HG03025 (cell line): ENCODE measurements around the gene RSPH1.

Source experiments
- ATAC-seq: cut with Tn5 transposase; IDR thresholded peaks from one replicate; pipeline ENCODE4 v1.9.1; 2021; ENCODE audit warnings: mild to moderate bottlenecking, moderate library complexity; ENCODE audit not compliant: unreplicated experiment, low FRiP score

The RSPH1 gene

GRCh38 chr21:42513985-42514882 lies 18.2 kb upstream of the RSPH1 start:
- peak; percentile 29 for ATAC-seq

- peak; percentile 55 for ATAC-seq
These were observed 17.3 kb upstream of the RSPH1 start, which contains the start of gene SLC37A1 for GRCh38 chr21:42513151-42513984. Gene SLC37A1 (plus strand): TSS chr21:42513852. CDS start chr21:42518455, 4,603 bp downstream.

GRCh38 chr21:42512346-42513034 lies 16.5 kb upstream of the RSPH1 start:
- ATAC-seq: no peak

- no peak for ATAC-seq
These were observed 13.2 kb upstream of the RSPH1 start for GRCh38 chr21:42509244-42509643.

- ATAC-seq: no peak
These were observed 12.3 kb upstream of the RSPH1 start for GRCh38 chr21:42508371-42508770.

- ATAC-seq: no peak
These were observed 11.4 kb upstream of the RSPH1 start for GRCh38 chr21:42507418-42507817.

GRCh38 chr21:42505090-42505726 lies 9.2 kb upstream of the RSPH1 start:
- no peak for ATAC-seq

GRCh38 chr21:42503711-42504110 lies 7.7 kb upstream of the RSPH1 start:
- ATAC-seq: no peak

GRCh38 chr21:42500736-42501135 lies 4.7 kb upstream of the RSPH1 start:
- ATAC-seq: no peak

- ATAC-seq: no peak
These were observed 4.2 kb upstream of the RSPH1 start for GRCh38 chr21:42500225-42500624.

GRCh38 chr21:42499444-42500112 lies 3.6 kb upstream of the RSPH1 start:
- no peak for ATAC-seq

GRCh38 chr21:42498012-42498411 lies 2.0 kb upstream of the RSPH1 start:
- no peak for ATAC-seq

- no peak for ATAC-seq
These were observed 797 bp upstream of the RSPH1 start for GRCh38 chr21:42496839-42497202.

- no peak for ATAC-seq
These were observed 282 bp downstream of the RSPH1 start for GRCh38 chr21:42495765-42496119.

- no peak for ATAC-seq
These were observed 997 bp downstream of the RSPH1 start for GRCh38 chr21:42495027-42495426.

- ATAC-seq: no peak
These were observed 2.6 kb downstream of the RSPH1 start for GRCh38 chr21:42493109-42494060.

- no peak for ATAC-seq
These were observed 3.8 kb downstream of the RSPH1 start for GRCh38 chr21:42492201-42492600.

GRCh38 chr21:42491328-42491727 lies 4.7 kb downstream of the RSPH1 start:
- ATAC-seq: no peak

GRCh38 chr21:42490720-42491119 lies 5.3 kb downstream of the RSPH1 start:
- ATAC-seq: no peak
